Osteocyte (in vitro differentiated cells): ENCODE results near the gene GTF2A1L. TPM values are rescaled to one million over a fixed set of nuclear protein-coding genes. Genes with fewer than 3 reads are reported as not detected.

Experiments
- DNase-seq: peaks from one replicate; pipeline ENCODE4 v3.0.0; 2021; ENCODE audit warnings: mixed read lengths; ENCODE audit not compliant: unreplicated experiment; ENCODE audit errors: extremely low spot score
- H3K27ac Mint-ChIP-seq: one replicate; pipeline ENCODE4 v1.8.0; 2021; ENCODE audit warnings: mild to moderate bottlenecking, mixed read lengths; ENCODE audit not compliant: unreplicated experiment
- H3K27me3 Mint-ChIP-seq: one replicate; pipeline ENCODE4 v1.8.0; 2021; ENCODE audit warnings: mixed read lengths; ENCODE audit not compliant: unreplicated experiment
- H3K36me3 Mint-ChIP-seq: one replicate; pipeline ENCODE4 v1.8.0; 2021; ENCODE audit warnings: mixed read lengths; ENCODE audit not compliant: unreplicated experiment
- H3K4me1 Mint-ChIP-seq: one replicate; pipeline ENCODE4 v1.8.0; 2021; ENCODE audit warnings: mixed read lengths; ENCODE audit not compliant: unreplicated experiment
- H3K4me3 Mint-ChIP-seq: one replicate; pipeline ENCODE4 v1.8.0; 2021; ENCODE audit warnings: mild to moderate bottlenecking, moderate library complexity, mixed read lengths; ENCODE audit not compliant: unreplicated experiment
- H3K9me3 Mint-ChIP-seq: one replicate; pipeline ENCODE4 v1.8.0; 2021; ENCODE audit warnings: mixed read lengths; ENCODE audit not compliant: unreplicated experiment
- CTCF ChIP-seq: fragments of 200-600 bp; sonication (generic); IDR thresholded peaks from 2 replicates; pipeline ENCODE4 v1.5.0; 2021; ENCODE audit warnings: antibody characterized with exemption, mild to moderate bottlenecking, moderate library complexity
- total RNA-seq: library from RNA; stranded (reverse); gene quantifications from 2 replicates; pipeline ENCODE4 v1.2.1, GENCODE V29; 2021

GTF2A1L gene
- total RNA-seq, 1 donor from 2014 or later = not detected

GRCh38 chr2:48574353-48575287 lies 43.0 kb upstream of the GTF2A1L start:
- peaks cover 35% of the 10 kb centered on the region for H3K4me1 Mint-ChIP-seq
- no peak for DNase-seq
- H3K4me3 Mint-ChIP-seq = no peak overlapping the region
- H3K9me3 Mint-ChIP-seq = no peaks in the 10 kb centered on the region
- H3K36me3 Mint-ChIP-seq = peaks cover 17% of the 10 kb centered on the region
- H3K27ac Mint-ChIP-seq = no peak overlapping the region
- no peaks in the 10 kb centered on the region for H3K27me3 Mint-ChIP-seq
- TF ChIP-seq CTCF = no peak

GRCh38 chr2:48578313-48578712 lies 39.3 kb upstream of the GTF2A1L start:
- H3K4me1 Mint-ChIP-seq = peaks cover 11% of the 10 kb centered on the region
- no peak for TF ChIP-seq CTCF
- no peak overlapping the region for H3K27ac Mint-ChIP-seq
- H3K36me3 Mint-ChIP-seq = peaks cover 44% of the 10 kb centered on the region
- H3K27me3 Mint-ChIP-seq = no peaks in the 10 kb centered on the region
- H3K9me3 Mint-ChIP-seq = no peaks in the 10 kb centered on the region
- no peak overlapping the region for H3K4me3 Mint-ChIP-seq
- DNase-seq = no peak

GRCh38 chr2:48583961-48584360 lies 33.7 kb upstream of the GTF2A1L start:
- no peaks in the 10 kb centered on the region for H3K9me3 Mint-ChIP-seq
- H3K4me3 Mint-ChIP-seq = no peak overlapping the region
- H3K27ac Mint-ChIP-seq = no peak overlapping the region
- H3K27me3 Mint-ChIP-seq = no peaks in the 10 kb centered on the region
- H3K36me3 Mint-ChIP-seq = peaks cover 56% of the 10 kb centered on the region
- no peak for DNase-seq
- TF ChIP-seq CTCF = no peak
- H3K4me1 Mint-ChIP-seq = peaks cover 7% of the 10 kb centered on the region

GRCh38 chr2:48584551-48584950 lies 33.1 kb upstream of the GTF2A1L start:
- Mint-ChIP-seq H3K36me3 (peaks cover 51% of the 10 kb centered on the region), H3K27me3 (no peaks in the 10 kb centered on the region), H3K4me3 (no peak overlapping the region), H3K4me1 (peaks cover 5% of the 10 kb centered on the region), H3K27ac (no peak overlapping the region), H3K9me3 (no peaks in the 10 kb centered on the region)
- no peak for TF ChIP-seq CTCF
- DNase-seq = no peak

- Mint-ChIP-seq H3K27ac (no peak overlapping the region), H3K36me3 (peaks cover 38% of the 10 kb centered on the region), H3K9me3 (no peaks in the 10 kb centered on the region), H3K27me3 (no peaks in the 10 kb centered on the region), H3K4me1 (peaks cover 4% of the 10 kb centered on the region), H3K4me3 (no peak overlapping the region)
- no peak for TF ChIP-seq CTCF
- no peak for DNase-seq
Observed at GRCh38 chr2:48586433-48586832, 31.2 kb upstream of the GTF2A1L start.
